HepG2 (cell line): ENCODE results near the gene TAS1R3. TPM values are rescaled to one million over a fixed set of nuclear protein-coding genes. Genes with fewer than 3 reads are reported as not detected.
A peak's percentile ranks its signal among the peaks of the same experiment; 100 is the strongest.

ENCODE experiments used
- HNRNPUL1 ChIP-seq: fragments of 200-400 bp; formaldehyde crosslinking; IDR thresholded peaks from 2 replicates; pipeline ENCODE4 v1.6.1; 2017; ENCODE audit warnings: low read depth, mild to moderate bottlenecking, low read length, moderate library complexity
- KDM4B ChIP-seq: sonication (generic); formaldehyde crosslinking; IDR thresholded peaks from 2 replicates; pipeline ENCODE4 v1.4.0; 2020; ENCODE audit warnings: missing genetic modification reagents
- MBNL3 ChIP-seq: fragments of 250-450 bp; sonication (Bioruptor Pico); conservative IDR thresholded peaks from 2 replicates; pipeline ENCODE4 v1.8.0; 2022; ENCODE audit warnings: mild to moderate bottlenecking, inconsistent platforms
- MEIS2 ChIP-seq: sonication (generic); formaldehyde crosslinking; IDR thresholded peaks from 2 replicates; pipeline ENCODE4 v1.9.0; 2021; ENCODE audit warnings: mild to moderate bottlenecking, missing genetic modification reagents
- MTA1 ChIP-seq: sonication (generic); formaldehyde crosslinking; IDR thresholded peaks from 2 replicates; pipeline ENCODE4 v1.4.0; 2020; ENCODE audit warnings: missing genetic modification reagents, mild to moderate bottlenecking, borderline replicate concordance
- NBN ChIP-seq: fragments of 450-650 bp; conservative IDR thresholded peaks from 2 replicates; pipeline ENCODE4 v1.6.1; 2017
- PCBP1 ChIP-seq: fragments of 200-400 bp; formaldehyde crosslinking; IDR thresholded peaks from 2 replicates; pipeline ENCODE4 v1.6.1; 2017; ENCODE audit warnings: mild to moderate bottlenecking, low read depth, low read length, borderline replicate concordance
- PITX1 ChIP-seq: sonication (generic); formaldehyde crosslinking; IDR thresholded peaks from 2 replicates; pipeline ENCODE4 v1.5.1; 2020; ENCODE audit warnings: mild to moderate bottlenecking, missing genetic modification reagents
- RBAK ChIP-seq: sonication (generic); formaldehyde crosslinking; IDR thresholded peaks from 2 replicates; pipeline ENCODE4 v1.5.1; 2020; ENCODE audit warnings: mild to moderate bottlenecking, missing genetic modification reagents
- REPIN1 ChIP-seq: sonication (generic); formaldehyde crosslinking; IDR thresholded peaks from 2 replicates; pipeline ENCODE4 v1.8.0; 2022; ENCODE audit warnings: missing genetic modification reagents, low read depth, mild to moderate bottlenecking, borderline replicate concordance
- SRSF4 ChIP-seq: fragments of 200-400 bp; formaldehyde crosslinking; IDR thresholded peaks from one replicate; pipeline ENCODE4 v1.6.1; 2018; ENCODE audit warnings: mild to moderate bottlenecking, low read depth, low read length, moderate library complexity; ENCODE audit not compliant: poor library complexity, severe bottlenecking
- TAF1 ChIP-seq: sonication (generic); formaldehyde crosslinking; IDR thresholded peaks from 2 replicates; pipeline ENCODE4 v1.4.0; 2020; ENCODE audit warnings: missing genetic modification reagents
- TEAD3 ChIP-seq: optimal IDR thresholded peaks from 2 replicates; pipeline ENCODE3; 2016; ENCODE audit warnings: borderline replicate concordance
- ZKSCAN8 ChIP-seq: IDR thresholded peaks from 2 replicates; pipeline ENCODE4 v1.6.1; 2016; ENCODE audit warnings: borderline replicate concordance, missing genetic modification reagents, missing compliant biosample characterization
- ZNF256 ChIP-seq: sonication (generic); formaldehyde crosslinking; conservative IDR thresholded peaks from 2 replicates; pipeline ENCODE4 v1.4.0; 2020; ENCODE audit warnings: missing genetic modification reagents
- ZNF441 ChIP-seq: sonication (generic); formaldehyde crosslinking; IDR thresholded peaks from 2 replicates; pipeline ENCODE4 v1.7.0; 2021; ENCODE audit warnings: missing genetic modification reagents, borderline replicate concordance
- ZNF460 ChIP-seq: sonication (generic); formaldehyde crosslinking; IDR thresholded peaks from 2 replicates; pipeline ENCODE4 v1.5.1; 2020; ENCODE audit warnings: missing genetic modification reagents, mild to moderate bottlenecking, borderline replicate concordance
- polyA plus RNA-seq, 8 experiments: library from polyadenylated mRNA; depleted of rRNA in 3 of 8; stranded (reverse) in 7 of 8; unstranded in 1 of 8; fragments of >200 nt; fragmentation: Illumina TruSeq in 4 of 8; extraction: Trizol in 4 of 8; gene quantifications; 2 replicates each; pipeline versions ENCODE4 v1.2.1 to v1.2.3, GENCODE V29; 2011 to 2016; ENCODE audit warnings: low read depth in 4 of 8, missing spikeins in 1 of 8, mixed read lengths in 1 of 8; ENCODE audit not compliant: insufficient read depth in 1 of 8
- total RNA-seq, 5 experiments: library from RNA; depleted of rRNA; stranded (reverse); fragments of >200 nt; fragmentation: Illumina TruSeq; extraction: Trizol; gene quantifications; 2 replicates each; pipeline ENCODE4 v1.2.3, GENCODE V29; 2016; ENCODE audit warnings: low read depth in 1 of 5
- TF ChIP-seq, protein P1 (sequence below): sonication (generic); formaldehyde crosslinking; IDR thresholded peaks from 2 replicates; pipeline ENCODE4 v1.5.1; 2020; ENCODE audit warnings: mild to moderate bottlenecking, missing genetic modification reagents, borderline replicate concordance
- TF ChIP-seq, protein P2 (sequence below): sonication (generic); formaldehyde crosslinking; IDR thresholded peaks from 2 replicates; pipeline ENCODE4 v1.5.1; 2020; ENCODE audit warnings: missing genetic modification reagents, mild to moderate bottlenecking, borderline replicate concordance
- TF ChIP-seq, protein P3 (sequence below): sonication (generic); formaldehyde crosslinking; IDR thresholded peaks from 2 replicates; pipeline ENCODE4 v1.5.0; 2020; ENCODE audit warnings: mild to moderate bottlenecking, missing genetic modification reagents
- TF ChIP-seq, protein P4 (sequence below): sonication (generic); formaldehyde crosslinking; IDR thresholded peaks from 2 replicates; pipeline ENCODE4 v1.5.0; 2020; ENCODE audit warnings: mild to moderate bottlenecking, missing genetic modification reagents

Gene TAS1R3
- total and polyA plus RNA-seq, 2 of the 13 experiments (the other 11 are each of a cell fraction or from before 2014, with no cell fraction given): 0.13 to 0.15 TPM

DNA sequence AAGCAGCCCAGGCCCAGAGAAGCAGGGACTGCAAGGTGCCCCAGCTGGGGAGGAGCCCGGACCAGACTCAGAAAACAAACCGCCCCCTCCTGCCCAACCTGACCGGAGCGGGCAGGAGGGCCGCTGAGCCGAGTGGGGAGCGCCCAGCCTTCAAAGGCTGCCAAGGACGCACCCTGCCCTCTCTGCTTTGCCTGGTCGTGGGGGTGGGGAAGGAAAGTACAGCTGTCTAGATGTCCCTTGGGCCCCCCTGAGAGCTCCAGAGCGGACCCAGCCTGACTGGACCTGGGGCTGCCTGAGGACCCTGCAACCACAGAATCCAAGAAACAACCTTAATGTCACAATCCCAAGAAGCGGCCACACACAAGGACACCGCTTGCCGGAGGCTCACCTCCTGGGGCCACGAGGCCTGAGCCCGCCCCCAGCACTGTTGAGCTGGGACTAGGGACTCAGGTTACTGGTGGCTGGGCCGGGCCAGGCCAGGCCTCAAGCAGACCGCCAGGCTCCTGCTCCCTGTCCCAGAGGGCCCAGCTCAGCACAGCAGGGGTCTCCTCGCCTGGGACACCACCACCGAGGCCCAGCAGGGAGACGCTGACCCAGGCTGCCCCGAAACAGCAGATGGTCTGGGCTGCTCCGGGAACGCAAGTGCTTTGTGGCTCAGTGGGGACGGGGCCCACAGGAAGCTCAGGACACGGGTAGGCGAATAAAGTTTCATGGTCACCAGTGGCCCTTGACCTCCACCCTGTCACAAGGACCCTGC is 16.8 kb downstream of the TAS1R3 start (continued):
- TF ChIP-seq, protein P1, sequence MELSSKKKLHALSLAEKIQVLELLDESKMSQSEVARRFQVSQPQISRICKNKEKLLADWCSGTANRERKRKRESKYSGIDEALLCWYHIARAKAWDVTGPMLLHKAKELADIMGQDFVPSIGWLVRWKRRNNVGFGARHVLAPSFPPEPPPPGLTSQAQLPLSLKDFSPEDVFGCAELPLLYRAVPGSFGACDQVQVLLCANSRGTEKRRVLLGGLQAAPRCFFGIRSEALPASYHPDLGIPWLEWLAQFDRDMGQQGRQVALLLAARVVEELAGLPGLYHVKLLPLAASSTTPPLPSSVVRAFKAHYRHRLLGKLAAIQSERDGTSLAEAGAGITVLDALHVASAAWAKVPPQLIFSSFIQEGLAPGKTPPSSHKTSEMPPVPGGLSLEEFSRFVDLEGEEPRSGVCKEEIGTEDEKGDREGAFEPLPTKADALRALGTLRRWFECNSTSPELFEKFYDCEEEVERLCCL: no peak
- TF ChIP-seq ZNF460 (CRISPR knock-in tag) (no peak), TEAD3 (CRISPR knock-in tag) (no peak), RBAK (CRISPR knock-in tag) (no peak), HNRNPUL1 (no peak), REPIN1 (CRISPR knock-in tag) (no peak; the same call in 1 of the 2 replicates), MEIS2 (CRISPR knock-in tag) (no peak), KDM4B (no peak), NBN (no peak), ZKSCAN8 (CRISPR knock-in tag) (no peak), ZNF441 (CRISPR knock-in tag) (no peak; the same call in 1 of the 2 replicates), ZNF256 (CRISPR knock-in tag) (no peak), SRSF4 (no peak), MTA1 (CRISPR knock-in tag) (peak; percentile 17; the same call in 1 of the 2 replicates), PITX1 (CRISPR knock-in tag) (no peak), PCBP1 (no peak), MBNL3 (CRISPR knock-in tag) (no peak), TAF1 (CRISPR knock-in tag) (peak; percentile 68; the same call in 1 of the 2 replicates)
- TF ChIP-seq, protein P2, sequence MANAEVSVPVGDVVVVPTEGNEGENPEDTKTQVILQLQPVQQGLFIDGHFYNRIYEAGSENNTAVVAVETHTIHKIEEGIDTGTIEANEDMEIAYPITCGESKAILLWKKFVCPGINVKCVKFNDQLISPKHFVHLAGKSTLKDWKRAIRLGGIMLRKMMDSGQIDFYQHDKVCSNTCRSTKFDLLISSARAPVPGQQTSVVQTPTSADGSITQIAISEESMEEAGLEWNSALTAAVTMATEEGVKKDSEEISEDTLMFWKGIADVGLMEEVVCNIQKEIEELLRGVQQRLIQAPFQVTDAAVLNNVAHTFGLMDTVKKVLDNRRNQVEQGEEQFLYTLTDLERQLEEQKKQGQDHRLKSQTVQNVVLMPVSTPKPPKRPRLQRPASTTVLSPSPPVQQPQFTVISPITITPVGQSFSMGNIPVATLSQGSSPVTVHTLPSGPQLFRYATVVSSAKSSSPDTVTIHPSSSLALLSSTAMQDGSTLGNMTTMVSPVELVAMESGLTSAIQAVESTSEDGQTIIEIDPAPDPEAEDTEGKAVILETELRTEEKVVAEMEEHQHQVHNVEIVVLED (CRISPR knock-in tag): no peak; the same call in 1 of the 2 replicates
- TF ChIP-seq, protein P3, sequence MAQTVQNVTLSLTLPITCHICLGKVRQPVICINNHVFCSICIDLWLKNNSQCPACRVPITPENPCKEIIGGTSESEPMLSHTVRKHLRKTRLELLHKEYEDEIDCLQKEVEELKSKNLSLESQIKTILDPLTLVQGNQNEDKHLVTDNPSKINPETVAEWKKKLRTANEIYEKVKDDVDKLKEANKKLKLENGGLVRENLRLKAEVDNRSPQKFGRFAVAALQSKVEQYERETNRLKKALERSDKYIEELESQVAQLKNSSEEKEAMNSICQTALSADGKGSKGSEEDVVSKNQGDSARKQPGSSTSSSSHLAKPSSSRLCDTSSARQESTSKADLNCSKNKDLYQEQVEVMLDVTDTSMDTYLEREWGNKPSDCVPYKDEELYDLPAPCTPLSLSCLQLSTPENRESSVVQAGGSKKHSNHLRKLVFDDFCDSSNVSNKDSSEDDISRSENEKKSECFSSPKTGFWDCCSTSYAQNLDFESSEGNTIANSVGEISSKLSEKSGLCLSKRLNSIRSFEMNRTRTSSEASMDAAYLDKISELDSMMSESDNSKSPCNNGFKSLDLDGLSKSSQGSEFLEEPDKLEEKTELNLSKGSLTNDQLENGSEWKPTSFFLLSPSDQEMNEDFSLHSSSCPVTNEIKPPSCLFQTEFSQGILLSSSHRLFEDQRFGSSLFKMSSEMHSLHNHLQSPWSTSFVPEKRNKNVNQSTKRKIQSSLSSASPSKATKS (CRISPR knock-in tag): no peak
- TF ChIP-seq, protein P4, sequence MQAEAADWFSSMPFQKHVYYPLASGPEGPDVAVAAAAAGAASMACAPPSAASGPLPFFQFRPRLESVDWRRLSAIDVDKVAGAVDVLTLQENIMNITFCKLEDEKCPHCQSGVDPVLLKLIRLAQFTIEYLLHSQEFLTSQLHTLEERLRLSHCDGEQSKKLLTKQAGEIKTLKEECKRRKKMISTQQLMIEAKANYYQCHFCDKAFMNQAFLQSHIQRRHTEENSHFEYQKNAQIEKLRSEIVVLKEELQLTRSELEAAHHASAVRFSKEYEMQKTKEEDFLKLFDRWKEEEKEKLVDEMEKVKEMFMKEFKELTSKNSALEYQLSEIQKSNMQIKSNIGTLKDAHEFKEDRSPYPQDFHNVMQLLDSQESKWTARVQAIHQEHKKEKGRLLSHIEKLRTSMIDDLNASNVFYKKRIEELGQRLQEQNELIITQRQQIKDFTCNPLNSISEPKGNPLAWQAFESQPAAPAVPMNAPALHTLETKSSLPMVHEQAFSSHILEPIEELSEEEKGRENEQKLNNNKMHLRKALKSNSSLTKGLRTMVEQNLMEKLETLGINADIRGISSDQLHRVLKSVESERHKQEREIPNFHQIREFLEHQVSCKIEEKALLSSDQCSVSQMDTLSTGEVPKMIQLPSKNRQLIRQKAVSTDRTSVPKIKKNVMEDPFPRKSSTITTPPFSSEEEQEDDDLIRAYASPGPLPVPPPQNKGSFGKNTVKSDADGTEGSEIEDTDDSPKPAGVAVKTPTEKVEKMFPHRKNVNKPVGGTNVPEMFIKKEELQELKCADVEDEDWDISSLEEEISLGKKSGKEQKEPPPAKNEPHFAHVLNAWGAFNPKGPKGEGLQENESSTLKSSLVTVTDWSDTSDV: 0 out of 2 replicates have a peak, but pooled peaks have one; percentile 47
